ENCODE results near the gene LMO7. TPM values are rescaled to one million over a fixed set of nuclear protein-coding genes. Genes with fewer than 3 reads are reported as not detected.
"Not testable (repeated sequence)": the region's sequence is repeated elsewhere in the genome, so short reads cannot be mapped to it uniquely, and the experiment has no call there.

Gene LMO7
- total RNA-seq, 1 donor from 2014 or later: 6.8 TPM

DNA sequence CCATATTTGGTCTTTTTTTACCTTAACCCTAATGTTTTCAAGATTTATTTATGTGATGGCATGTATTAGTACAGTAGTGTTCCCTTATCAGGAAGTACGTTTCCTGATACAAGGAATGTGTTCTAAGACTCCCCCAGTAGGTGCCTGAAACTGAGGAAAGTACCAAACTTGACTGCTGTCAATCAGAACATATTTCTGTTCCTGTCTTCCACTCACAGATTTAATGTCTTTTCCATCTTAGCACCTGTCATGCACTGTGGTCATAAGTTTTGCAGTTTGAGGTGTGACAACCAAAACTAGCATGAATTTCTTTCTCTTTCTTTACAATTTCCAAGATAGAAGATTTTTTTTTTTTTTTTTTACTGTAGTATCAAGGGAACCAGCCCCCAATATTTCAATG, 62.9 kb downstream of the LMO7 start:
- Histone ChIP-seq H3K4me3 (no peak overlapping the region), H3K27me3 (no peaks in the 10 kb centered on the region), H3K9me3 (ENCODE audit: low read depth) (no peaks in the 10 kb centered on the region), H3K27ac (no peak overlapping the region), H3K4me2 (no peak overlapping the region), H4K20me1 (ENCODE audit: low read depth) (no peaks in the 10 kb centered on the region), H2AFZ (replicated peaks) (no peak overlapping the region), H3F3A (ENCODE audit: low read depth) (no peaks in the 10 kb centered on the region), H3K4me1 (no peaks in the 10 kb centered on the region), H3K79me2 (ENCODE audit: low read depth) (no peaks in the 10 kb centered on the region), H3K9ac (no peak overlapping the region), H3K36me3 (no peaks in the 10 kb centered on the region)
- Mint-ChIP-seq H3K36me3 (no peaks in the 10 kb centered on the region), H3K4me1 (no peaks in the 10 kb centered on the region), H3K27me3 (ENCODE audit: insufficient read depth, low read depth) (peaks cover 2% of the 10 kb centered on the region), H3K9me3 (peaks cover 6% of the 10 kb centered on the region), H3K4me3 (no peak overlapping the region), H3K27ac (no peak overlapping the region)
- TF ChIP-seq EZH2phosphoT487 (IDR thresholded peaks at IDR 0.05): no peak
- DNase-seq (ENCODE audit: low spot score): no peak

DNA sequence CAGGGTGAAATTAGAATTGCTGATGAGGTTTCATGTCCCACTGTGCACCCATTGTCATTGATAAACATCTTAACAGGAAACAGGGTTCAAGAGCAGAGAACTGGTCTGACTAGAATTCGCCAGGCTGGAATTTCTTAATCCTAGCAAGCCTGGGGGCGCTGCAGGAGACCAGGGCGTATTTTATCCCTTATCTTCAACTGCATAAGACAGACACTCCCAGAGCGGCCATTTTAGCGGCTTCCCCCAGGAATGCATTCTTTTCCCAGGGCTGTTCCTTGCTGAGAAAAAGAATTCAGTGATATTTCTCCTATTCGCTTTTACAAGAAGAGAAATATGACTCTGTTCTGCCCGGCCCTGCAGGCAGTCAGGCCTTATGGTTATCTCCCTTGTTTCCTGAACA, 63.6 kb downstream of the LMO7 start:
- H3K27me3 Mint-ChIP-seq (ENCODE audit: insufficient read depth, low read depth); H3K9me3 Mint-ChIP-seq; H3K4me2 ChIP-seq; H3K36me3 Mint-ChIP-seq; H3K4me1 Mint-ChIP-seq; H3K4me1 ChIP-seq; H3K9ac ChIP-seq; H3K36me3 ChIP-seq; H2AFZ ChIP-seq (replicated peaks); H3K9me3 ChIP-seq (ENCODE audit: low read depth); H3K4me3 Mint-ChIP-seq; H3K27ac ChIP-seq; H3K79me2 ChIP-seq (ENCODE audit: low read depth); H3K27ac Mint-ChIP-seq; H4K20me1 ChIP-seq (ENCODE audit: low read depth); H3K4me3 ChIP-seq; H3F3A ChIP-seq (ENCODE audit: low read depth); H3K27me3 ChIP-seq; DNase-seq (ENCODE audit: low spot score): not testable (repeated sequence)

DNA sequence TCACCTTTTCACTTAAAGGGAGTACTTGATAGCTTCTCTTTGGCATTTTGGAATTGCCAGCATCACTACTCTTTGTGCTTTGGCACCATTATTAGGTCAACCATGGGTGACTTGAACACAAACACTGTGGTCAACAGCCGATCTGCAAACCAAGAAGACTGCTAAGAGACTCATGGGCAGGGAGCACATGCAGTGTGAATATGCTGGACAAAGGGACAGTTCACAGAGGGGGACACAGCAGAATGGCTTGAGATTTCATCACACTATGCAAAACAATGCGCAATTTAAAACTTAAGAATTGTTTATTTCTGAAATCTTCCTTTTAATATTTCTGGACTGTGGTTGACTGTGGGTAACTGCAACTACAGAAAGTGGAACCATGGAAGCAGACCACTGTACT, 64.4 kb downstream of the LMO7 start:
- Mint-ChIP-seq H3K27me3 (ENCODE audit: insufficient read depth, low read depth) (no peaks in the 10 kb centered on the region), H3K36me3 (no peaks in the 10 kb centered on the region), H3K4me1 (no peaks in the 10 kb centered on the region), H3K27ac (no peak overlapping the region), H3K9me3 (peaks cover 6% of the 10 kb centered on the region), H3K4me3 (no peak overlapping the region)
- no peak overlapping the region for H3K9ac ChIP-seq
- H3K79me2 ChIP-seq (ENCODE audit: low read depth): no peaks in the 10 kb centered on the region
- H3K4me2 ChIP-seq: no peak overlapping the region
- no peaks in the 10 kb centered on the region for H3F3A ChIP-seq (ENCODE audit: low read depth)
- DNase-seq (ENCODE audit: low spot score): no peak
- H3K9me3 ChIP-seq (ENCODE audit: low read depth): no peaks in the 10 kb centered on the region
- H3K36me3 ChIP-seq: no peaks in the 10 kb centered on the region
- H3K27ac ChIP-seq: no peak overlapping the region
- no peaks in the 10 kb centered on the region for H3K4me1 ChIP-seq
- no peak overlapping the region for H3K4me3 ChIP-seq
- H3K27me3 ChIP-seq: no peaks in the 10 kb centered on the region
- no peak overlapping the region for H2AFZ ChIP-seq (replicated peaks)
- TF ChIP-seq, protein P1, sequence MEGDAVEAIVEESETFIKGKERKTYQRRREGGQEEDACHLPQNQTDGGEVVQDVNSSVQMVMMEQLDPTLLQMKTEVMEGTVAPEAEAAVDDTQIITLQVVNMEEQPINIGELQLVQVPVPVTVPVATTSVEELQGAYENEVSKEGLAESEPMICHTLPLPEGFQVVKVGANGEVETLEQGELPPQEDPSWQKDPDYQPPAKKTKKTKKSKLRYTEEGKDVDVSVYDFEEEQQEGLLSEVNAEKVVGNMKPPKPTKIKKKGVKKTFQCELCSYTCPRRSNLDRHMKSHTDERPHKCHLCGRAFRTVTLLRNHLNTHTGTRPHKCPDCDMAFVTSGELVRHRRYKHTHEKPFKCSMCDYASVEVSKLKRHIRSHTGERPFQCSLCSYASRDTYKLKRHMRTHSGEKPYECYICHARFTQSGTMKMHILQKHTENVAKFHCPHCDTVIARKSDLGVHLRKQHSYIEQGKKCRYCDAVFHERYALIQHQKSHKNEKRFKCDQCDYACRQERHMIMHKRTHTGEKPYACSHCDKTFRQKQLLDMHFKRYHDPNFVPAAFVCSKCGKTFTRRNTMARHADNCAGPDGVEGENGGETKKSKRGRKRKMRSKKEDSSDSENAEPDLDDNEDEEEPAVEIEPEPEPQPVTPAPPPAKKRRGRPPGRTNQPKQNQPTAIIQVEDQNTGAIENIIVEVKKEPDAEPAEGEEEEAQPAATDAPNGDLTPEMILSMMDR (IDR thresholded peaks at IDR 0.05): no peak
- no peak for TF ChIP-seq EZH2phosphoT487 (IDR thresholded peaks at IDR 0.05)
- no peak for TF ChIP-seq EZH2 (IDR thresholded peaks at IDR 0.05)
- H4K20me1 ChIP-seq (ENCODE audit: low read depth): no peaks in the 10 kb centered on the region

DNA sequence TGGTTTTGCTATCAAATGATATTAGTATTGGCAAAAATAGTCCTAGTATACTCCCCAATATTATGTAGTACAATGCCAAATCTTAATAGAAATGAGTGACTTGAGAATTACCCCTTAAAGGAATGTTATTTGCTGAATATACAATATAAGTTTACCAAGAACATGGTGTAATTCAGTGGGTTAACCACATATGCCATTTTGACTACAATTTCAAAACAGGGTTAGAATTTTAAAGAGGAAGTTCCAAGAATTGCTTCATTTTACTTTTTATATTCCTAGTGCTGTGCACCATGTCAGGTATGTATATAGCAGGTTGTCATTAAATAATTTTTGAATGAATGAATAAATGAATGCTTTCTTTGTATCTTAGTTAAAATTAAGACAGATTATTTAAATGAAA, 66.3 kb downstream of the LMO7 start:
- Histone ChIP-seq H3K36me3 (no peaks in the 10 kb centered on the region), H3K27me3 (no peaks in the 10 kb centered on the region), H3K9me3 (ENCODE audit: low read depth) (no peaks in the 10 kb centered on the region), H3K4me3 (no peak overlapping the region), H3K4me1 (no peaks in the 10 kb centered on the region), H4K20me1 (ENCODE audit: low read depth) (no peaks in the 10 kb centered on the region), H3K79me2 (ENCODE audit: low read depth) (no peaks in the 10 kb centered on the region), H2AFZ (replicated peaks) (no peak overlapping the region), H3K27ac (no peak overlapping the region), H3F3A (ENCODE audit: low read depth) (no peaks in the 10 kb centered on the region), H3K4me2 (no peak overlapping the region), H3K9ac (no peak overlapping the region)
- H3K4me3 Mint-ChIP-seq: no peak overlapping the region
- H3K4me1 Mint-ChIP-seq: no peaks in the 10 kb centered on the region
- DNase-seq (ENCODE audit: low spot score): no peak
- H3K9me3 Mint-ChIP-seq: peaks cover 6% of the 10 kb centered on the region
- H3K27me3 Mint-ChIP-seq (ENCODE audit: insufficient read depth, low read depth): no peaks in the 10 kb centered on the region
- H3K36me3 Mint-ChIP-seq: no peaks in the 10 kb centered on the region
- no peak overlapping the region for H3K27ac Mint-ChIP-seq
- TF ChIP-seq EZH2 (IDR thresholded peaks at IDR 0.05) (no peak), EZH2phosphoT487 (IDR thresholded peaks at IDR 0.05) (no peak)
- TF ChIP-seq, protein P1 (IDR thresholded peaks at IDR 0.05): no peak
